HTR-8/SVneo (cell line): ENCODE data around the gene C17orf100.

Experiments used
- DNase-seq: peaks from one replicate; pipeline ENCODE4 v3.0.0; 2011; ENCODE audit warnings: low spot score, mixed read lengths; ENCODE audit not compliant: insufficient read length
- FAIRE-seq: peaks from 2 replicates; lab custom pipeline; 2011; peaks lifted over from hg19 to GRCh38; lab: Jason Lieb, UNC

Gene C17orf100

GRCh38 chr17:6651354-6651918 is at the start of gene C17orf100, which contains the start of gene MED31:
Gene C17orf100 (plus strand): TSS chr17:6651762. CDS start chr17:6651914, 152 bp downstream.
Gene MED31 (minus strand): TSS chr17:6651605. CDS start chr17:6651528, 77 bp downstream.
- peak; percentile 96 for DNase-seq
- peak; percentile 76 for FAIRE-seq

GRCh38 chr17:6602141-6602540 is 49.4 kb upstream of the C17orf100 start:
- DNase-seq, result no peak
- FAIRE-seq, result no peak

GRCh38 chr17:6603744-6604325 is 47.7 kb upstream of the C17orf100 start:
- FAIRE-seq (no peak), DNase-seq (no peak)

GRCh38 chr17:6605142-6605541 is 46.4 kb upstream of the C17orf100 start:
- DNase-seq, result no peak
- no peak for FAIRE-seq

- DNase-seq (no peak), FAIRE-seq (no peak)
Measured at GRCh38 chr17:6608321-6608720, 43.2 kb upstream of the C17orf100 start.

GRCh38 chr17:6610011-6610410 is 41.6 kb upstream of the C17orf100 start:
- FAIRE-seq, result no peak
- DNase-seq, result no peak

GRCh38 chr17:6611231-6611630 is 40.3 kb upstream of the C17orf100 start:
- FAIRE-seq, result no peak
- no peak for DNase-seq

- FAIRE-seq, result no peak
- no peak for DNase-seq
Measured at GRCh38 chr17:6623941-6624340, 27.6 kb upstream of the C17orf100 start.

GRCh38 chr17:6626616-6627015 is 24.9 kb upstream of the C17orf100 start:
- FAIRE-seq (no peak), DNase-seq (no peak)

GRCh38 chr17:6627019-6627418 is 24.5 kb upstream of the C17orf100 start:
- FAIRE-seq (no peak), DNase-seq (no peak)

GRCh38 chr17:6630390-6630789 is 21.2 kb upstream of the C17orf100 start:
- DNase-seq (no peak), FAIRE-seq (no peak)

GRCh38 chr17:6632530-6632929 is 19.0 kb upstream of the C17orf100 start:
- no peak for DNase-seq
- no peak for FAIRE-seq

GRCh38 chr17:6633263-6633662 is 18.3 kb upstream of the C17orf100 start:
- DNase-seq, result no peak
- FAIRE-seq, result no peak

GRCh38 chr17:6636105-6636504 is 15.5 kb upstream of the C17orf100 start:
- DNase-seq (no peak), FAIRE-seq (no peak)

GRCh38 chr17:6636616-6637457 is 14.7 kb upstream of the C17orf100 start:
- FAIRE-seq (no peak), DNase-seq (no peak)

- DNase-seq (no peak), FAIRE-seq (no peak)
Measured at GRCh38 chr17:6637458-6637840, 14.1 kb upstream of the C17orf100 start.

GRCh38 chr17:6638046-6638908 is 13.3 kb upstream of the C17orf100 start:
- DNase-seq (no peak), FAIRE-seq (no peak)

GRCh38 chr17:6639014-6639585 is 12.5 kb upstream of the C17orf100 start:
- FAIRE-seq (no peak), DNase-seq (no peak)

- no peak for FAIRE-seq
- peak; percentile 32 for DNase-seq
Measured at GRCh38 chr17:6639586-6640535, 11.7 kb upstream of the C17orf100 start.
